Dendritic cell treated with granulocyte-macrophage colony-stimulating factor and Interleukin-4, amounts not matched to agents 40 ng/mL and 50 ng/mL, for 4 days (primary cell): Measurements from ENCODE around the gene PI4KA.

Source experiments
- H3K27ac Mint-ChIP-seq: one replicate; pipeline ENCODE4 v1.8.0; 2022; ENCODE audit warnings: mild to moderate bottlenecking, mixed read lengths
- H3K27me3 Mint-ChIP-seq: one replicate; pipeline ENCODE4 v1.8.0; 2022; ENCODE audit warnings: mild to moderate bottlenecking, mixed read lengths
- H3K36me3 Mint-ChIP-seq: one replicate; pipeline ENCODE4 v1.8.0; 2022; ENCODE audit warnings: low read depth, mixed read lengths
- H3K4me1 Mint-ChIP-seq: one replicate; pipeline ENCODE4 v1.8.0; 2022; ENCODE audit warnings: low read depth, mixed read lengths
- H3K4me3 Mint-ChIP-seq: one replicate; pipeline ENCODE4 v1.8.0; 2022; ENCODE audit warnings: mild to moderate bottlenecking, moderate library complexity, mixed read lengths
- H3K9me3 Mint-ChIP-seq: one replicate; pipeline ENCODE4 v1.8.0; 2022; ENCODE audit warnings: mixed read lengths
- intact Hi-C: fragments of 100-400 bp; cut with micrococcal nuclease; formaldehyde crosslinking; loops from one replicate; pipeline ENCODE4 v1.15.0; 2022

The PI4KA gene

GRCh38 chr22:20868025-20868962, 9.7 kb upstream of the PI4KA start:
- H3K27me3 Mint-ChIP-seq, result no peaks in the 10 kb centered on the region
- no peaks in the 10 kb centered on the region for H3K9me3 Mint-ChIP-seq
- peak overlapping the region; percentile 48 for H3K4me3 Mint-ChIP-seq
- H3K4me1 Mint-ChIP-seq, result peaks cover 55% of the 10 kb centered on the region
- H3K36me3 Mint-ChIP-seq, result peaks cover 63% of the 10 kb centered on the region
- intact Hi-C loops, result loop anchor here (10.0 kb wide), 1 partner anchor 63 kb away; no protein-coding TSS in a partner anchor
- H3K27ac Mint-ChIP-seq, result peak overlapping the region; percentile 84

- peak overlapping the region; percentile 48 for H3K4me3 Mint-ChIP-seq
- H3K9me3 Mint-ChIP-seq, result no peaks in the 10 kb centered on the region
- H3K36me3 Mint-ChIP-seq, result peaks cover 63% of the 10 kb centered on the region
- no peaks in the 10 kb centered on the region for H3K27me3 Mint-ChIP-seq
- peaks cover 64% of the 10 kb centered on the region for H3K4me1 Mint-ChIP-seq
- intact Hi-C loops, result loop anchor here (1.0 to 10.0 kb wide), 2 partner anchors 9 to 63 kb away; partner anchors contain the start of gene PI4KA
- peak overlapping the region; percentile 84 for H3K27ac Mint-ChIP-seq
Measured at GRCh38 chr22:20867179-20868024, 8.8 kb upstream of the PI4KA start.

DNA sequence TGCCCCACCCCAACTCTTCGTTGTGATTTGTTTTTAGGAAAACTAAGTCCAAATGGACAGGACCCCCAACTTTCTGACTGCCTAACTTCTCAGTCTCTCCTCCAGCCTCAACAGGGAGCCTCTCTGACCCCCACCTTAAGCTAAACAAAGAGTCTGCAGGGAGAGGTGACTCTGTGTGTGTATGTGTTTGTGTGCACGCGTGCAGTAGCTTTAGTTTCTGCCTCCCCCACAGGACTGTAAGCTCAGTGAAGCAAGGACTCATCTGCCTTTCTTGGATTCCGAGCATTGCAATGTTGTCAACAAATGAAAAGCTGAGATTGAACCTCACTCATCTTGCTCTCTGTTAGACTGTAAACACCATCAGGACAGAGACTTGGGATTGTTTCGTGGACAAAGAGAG, 8.1 kb upstream of the PI4KA start:
- no peak overlapping the region for H3K4me3 Mint-ChIP-seq

GRCh38 chr22:20865875-20866445, 7.3 kb upstream of the PI4KA start:
- no peak overlapping the region for H3K4me3 Mint-ChIP-seq
- intact Hi-C loops, result loop anchor here (10.0 kb wide), 1 partner anchor 61 kb away; no protein-coding TSS in a partner anchor
- H3K27ac Mint-ChIP-seq, result peak overlapping the region; percentile 84
- peaks cover 63% of the 10 kb centered on the region for H3K36me3 Mint-ChIP-seq
- H3K27me3 Mint-ChIP-seq, result no peaks in the 10 kb centered on the region
- H3K4me1 Mint-ChIP-seq, result peaks cover 78% of the 10 kb centered on the region
- no peaks in the 10 kb centered on the region for H3K9me3 Mint-ChIP-seq

More for the DNA sequence above, 8.1 kb upstream of the PI4KA start:
- H3K4me1 Mint-ChIP-seq, result peaks cover 71% of the 10 kb centered on the region
- no peaks in the 10 kb centered on the region for H3K27me3 Mint-ChIP-seq
- H3K9me3 Mint-ChIP-seq, result no peaks in the 10 kb centered on the region
- H3K36me3 Mint-ChIP-seq, result peaks cover 63% of the 10 kb centered on the region
- intact Hi-C loops, result loop anchor here (1.0 to 10.0 kb wide), 2 partner anchors 8 to 62 kb away; partner anchors contain the start of gene PI4KA
- peak overlapping the region; percentile 84 for H3K27ac Mint-ChIP-seq

DNA sequence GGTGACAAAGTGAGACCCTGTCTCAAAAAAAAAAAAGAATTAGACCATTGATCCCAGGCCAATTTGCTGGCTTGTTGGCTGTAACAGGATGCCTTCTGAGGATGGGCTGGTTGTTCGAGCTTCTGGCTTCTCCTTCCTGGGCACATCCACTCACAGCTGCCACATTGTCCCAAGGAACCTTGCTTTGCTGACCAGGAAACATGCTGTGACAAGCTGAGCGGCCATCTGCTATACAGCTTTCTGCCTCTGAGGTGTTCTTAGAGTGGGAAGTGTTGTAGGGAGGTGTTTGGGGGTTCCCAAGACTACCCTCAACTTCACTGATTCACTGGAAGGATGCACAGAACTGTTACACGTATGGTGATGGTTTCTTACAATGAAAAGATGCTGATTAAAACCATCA, 6.7 kb upstream of the PI4KA start:
- intact Hi-C loops, result loop anchor here (10.0 kb wide), 1 partner anchor 61 kb away; no protein-coding TSS in a partner anchor
- H3K36me3 Mint-ChIP-seq, result peaks cover 63% of the 10 kb centered on the region

DNA sequence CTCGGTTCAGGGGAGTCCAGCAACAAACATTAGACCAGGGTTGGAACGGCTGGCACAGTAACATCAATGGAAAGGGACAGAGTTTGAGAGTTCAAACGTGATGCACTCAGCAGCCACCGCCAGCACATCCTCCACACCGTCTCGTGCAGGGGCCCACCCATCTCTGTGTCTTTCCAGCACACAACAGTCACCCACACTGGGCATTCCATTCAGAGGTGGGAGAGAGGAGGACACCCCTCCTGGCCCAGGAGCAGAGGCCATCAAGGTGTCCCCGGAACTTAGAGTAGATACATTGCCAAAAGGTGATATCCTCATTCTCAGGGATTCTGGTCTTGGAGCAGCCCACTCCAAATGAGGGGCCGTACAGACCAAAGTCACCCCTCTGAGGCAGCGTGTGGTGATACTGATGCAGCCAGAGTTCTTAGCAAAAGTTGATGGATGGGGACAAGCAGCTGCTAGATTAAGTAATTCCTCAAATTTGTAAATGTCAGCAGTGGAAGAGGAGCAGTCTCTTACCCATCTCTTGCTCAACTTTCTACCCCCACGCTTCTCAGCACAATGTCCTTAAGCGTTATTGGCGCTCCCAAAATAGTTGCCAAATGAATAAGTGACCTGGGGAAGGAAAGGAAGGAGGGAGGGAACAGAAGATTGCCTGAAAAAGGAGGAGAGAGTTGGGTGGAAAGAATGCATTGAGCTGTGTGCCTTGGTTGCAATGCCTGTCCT, 5.7 kb upstream of the PI4KA start:
- H3K4me3 Mint-ChIP-seq, result no peak overlapping the region
- peaks cover 93% of the 10 kb centered on the region for H3K4me1 Mint-ChIP-seq
- intact Hi-C loops, result loop anchor here (10.0 kb wide), 1 partner anchor 60 kb away; no protein-coding TSS in a partner anchor
- peaks cover 54% of the 10 kb centered on the region for H3K36me3 Mint-ChIP-seq
- H3K27me3 Mint-ChIP-seq, result no peaks in the 10 kb centered on the region
- no peaks in the 10 kb centered on the region for H3K9me3 Mint-ChIP-seq
- H3K27ac Mint-ChIP-seq, result peak overlapping the region; percentile 44

More for the DNA sequence above, 6.7 kb upstream of the PI4KA start:
- H3K4me3 Mint-ChIP-seq, result no peak overlapping the region
- no peaks in the 10 kb centered on the region for H3K9me3 Mint-ChIP-seq
- peaks cover 84% of the 10 kb centered on the region for H3K4me1 Mint-ChIP-seq
- no peak overlapping the region for H3K27ac Mint-ChIP-seq
- no peaks in the 10 kb centered on the region for H3K27me3 Mint-ChIP-seq

GRCh38 chr22:20863366-20863765, 4.8 kb upstream of the PI4KA start:
- Mint-ChIP-seq H3K9me3 (no peaks in the 10 kb centered on the region), H3K36me3 (peaks cover 46% of the 10 kb centered on the region), H3K27ac (peak overlapping the region; percentile 44), H3K27me3 (no peaks in the 10 kb centered on the region), H3K4me3 (no peak overlapping the region), H3K4me1 (peaks cover 84% of the 10 kb centered on the region)
- intact Hi-C loops, result loop anchor here (10.0 kb wide), 1 partner anchor 59 kb away; no protein-coding TSS in a partner anchor

- peaks cover 83% of the 10 kb centered on the region for H3K4me1 Mint-ChIP-seq
- H3K27ac Mint-ChIP-seq, result peak overlapping the region; percentile 44
- H3K4me3 Mint-ChIP-seq, result no peak overlapping the region
- H3K9me3 Mint-ChIP-seq, result no peaks in the 10 kb centered on the region
- no peaks in the 10 kb centered on the region for H3K27me3 Mint-ChIP-seq
- peaks cover 51% of the 10 kb centered on the region for H3K36me3 Mint-ChIP-seq
- intact Hi-C loops, result loop anchor here (10.0 kb wide), 1 partner anchor 58 kb away; no protein-coding TSS in a partner anchor
Measured at GRCh38 chr22:20862540-20862939, 3.9 kb upstream of the PI4KA start.

GRCh38 chr22:20859615-20860014, 1.0 kb upstream of the PI4KA start:
- Mint-ChIP-seq H3K27me3 (no peaks in the 10 kb centered on the region), H3K4me1 (peaks cover 70% of the 10 kb centered on the region), H3K9me3 (no peaks in the 10 kb centered on the region), H3K4me3 (peak overlapping the region; percentile 90), H3K36me3 (peaks cover 50% of the 10 kb centered on the region), H3K27ac (peak overlapping the region; percentile 91)
- intact Hi-C loops, result loop anchor here (2.0 to 10.0 kb wide), 2 partner anchors 55 to 57 kb away; partner anchors contain the start of gene CRKL

GRCh38 chr22:20857838-20858614, 585 bp downstream of the PI4KA start:
- no peaks in the 10 kb centered on the region for H3K9me3 Mint-ChIP-seq
- intact Hi-C loops, result loop anchor here (1.0 to 2.0 kb wide), 2 partner anchors 9 to 59 kb away; partner anchors contain the start of gene CRKL
- H3K27me3 Mint-ChIP-seq, result no peaks in the 10 kb centered on the region
- peak overlapping the region; percentile 90 for H3K4me3 Mint-ChIP-seq
- peaks cover 70% of the 10 kb centered on the region for H3K4me1 Mint-ChIP-seq
- peaks cover 36% of the 10 kb centered on the region for H3K36me3 Mint-ChIP-seq
- H3K27ac Mint-ChIP-seq, result peak overlapping the region; percentile 91

DNA sequence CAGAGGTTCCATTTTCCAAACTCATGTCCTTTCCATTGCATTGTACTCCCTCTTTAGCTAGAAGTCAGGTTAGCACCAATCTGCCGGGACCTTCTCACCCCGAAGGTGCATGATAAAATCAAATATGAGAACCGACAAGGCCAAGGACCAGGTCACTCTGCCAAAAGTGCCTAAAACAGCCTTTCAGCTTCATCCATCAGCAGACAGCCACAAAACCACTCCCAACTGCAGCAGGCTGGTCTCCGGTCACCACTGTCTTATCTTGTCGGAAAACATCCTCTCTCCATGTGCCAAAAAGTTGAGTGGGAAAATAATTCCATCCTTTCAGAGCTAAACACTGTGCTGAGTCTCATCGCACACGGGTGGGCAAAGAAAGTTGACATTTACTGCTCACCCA, 1.4 kb downstream of the PI4KA start:
- Mint-ChIP-seq H3K27me3 (no peaks in the 10 kb centered on the region), H3K9me3 (no peaks in the 10 kb centered on the region), H3K4me1 (peaks cover 70% of the 10 kb centered on the region), H3K4me3 (peak overlapping the region; percentile 90), H3K36me3 (peaks cover 28% of the 10 kb centered on the region), H3K27ac (no peak overlapping the region)
- intact Hi-C loops, result no loop called here

- Mint-ChIP-seq H3K36me3 (peaks cover 5% of the 10 kb centered on the region), H3K9me3 (no peaks in the 10 kb centered on the region), H3K4me3 (no peak overlapping the region), H3K4me1 (peaks cover 50% of the 10 kb centered on the region), H3K27me3 (no peaks in the 10 kb centered on the region), H3K27ac (no peak overlapping the region)
- intact Hi-C loops, result no loop called here
Measured at GRCh38 chr22:20853236-20853660, 5.4 kb downstream of the PI4KA start.
